Uterus (tissue), 2 donors: ENCODE data around the gene GREB1.

Source experiments
- POLR2A ChIP-seq, 2 donors: fragments of 450-650 bp; IDR thresholded peaks; one replicate each; pipeline ENCODE4 v1.6.1; 2016; ENCODE audit warnings: antibody characterized with exemption in 2 of 2, mild to moderate bottlenecking in 1 of 2, moderate library complexity in 1 of 2
- TF ChIP-seq, protein P1 (sequence below), 4 experiments: fragments of 200-600 bp in 2 of 4; fragments of 450-650 bp in 2 of 4; sonication (generic) in 2 of 4; IDR thresholded peaks; one replicate each; pipeline ENCODE4 v1.5.1; 2016 to 2019; ENCODE audit warnings: antibody characterized with exemption in 4 of 4, mild to moderate bottlenecking in 2 of 4, moderate library complexity in 1 of 4

DNA sequence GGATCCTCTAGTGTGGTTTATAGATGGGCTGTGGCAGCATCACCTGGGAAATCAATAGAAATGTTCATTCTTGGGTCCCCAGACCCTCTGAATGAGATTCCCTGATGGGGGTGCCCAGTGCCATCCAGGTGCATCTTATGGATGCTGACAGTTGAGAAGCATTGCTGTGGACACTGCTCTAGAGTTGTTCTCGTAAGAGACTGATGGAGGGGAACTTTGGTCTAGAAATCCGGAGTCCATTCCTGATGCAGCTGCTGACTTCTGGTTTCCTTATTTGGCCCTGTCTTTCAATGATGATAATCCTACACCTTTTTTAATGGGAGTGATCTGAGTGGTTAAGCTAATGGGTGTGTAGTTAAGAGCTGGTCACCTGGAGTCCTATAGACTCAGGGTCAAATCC, 39.5 kb upstream of the GREB1 start:
- TF ChIP-seq, protein P1, sequence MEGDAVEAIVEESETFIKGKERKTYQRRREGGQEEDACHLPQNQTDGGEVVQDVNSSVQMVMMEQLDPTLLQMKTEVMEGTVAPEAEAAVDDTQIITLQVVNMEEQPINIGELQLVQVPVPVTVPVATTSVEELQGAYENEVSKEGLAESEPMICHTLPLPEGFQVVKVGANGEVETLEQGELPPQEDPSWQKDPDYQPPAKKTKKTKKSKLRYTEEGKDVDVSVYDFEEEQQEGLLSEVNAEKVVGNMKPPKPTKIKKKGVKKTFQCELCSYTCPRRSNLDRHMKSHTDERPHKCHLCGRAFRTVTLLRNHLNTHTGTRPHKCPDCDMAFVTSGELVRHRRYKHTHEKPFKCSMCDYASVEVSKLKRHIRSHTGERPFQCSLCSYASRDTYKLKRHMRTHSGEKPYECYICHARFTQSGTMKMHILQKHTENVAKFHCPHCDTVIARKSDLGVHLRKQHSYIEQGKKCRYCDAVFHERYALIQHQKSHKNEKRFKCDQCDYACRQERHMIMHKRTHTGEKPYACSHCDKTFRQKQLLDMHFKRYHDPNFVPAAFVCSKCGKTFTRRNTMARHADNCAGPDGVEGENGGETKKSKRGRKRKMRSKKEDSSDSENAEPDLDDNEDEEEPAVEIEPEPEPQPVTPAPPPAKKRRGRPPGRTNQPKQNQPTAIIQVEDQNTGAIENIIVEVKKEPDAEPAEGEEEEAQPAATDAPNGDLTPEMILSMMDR (IDR thresholded peaks at IDR 0.05) = no peak
- TF ChIP-seq POLR2A (IDR thresholded peaks at IDR 0.05) = no peak
